K562 (cell line): ENCODE measurements around the gene CDCA7L. TPM values are rescaled to one million over a fixed set of nuclear protein-coding genes. Genes with fewer than 3 reads are reported as not detected.

ENCODE experiments used
- AFF4 ChIP-seq: sonication (generic); formaldehyde crosslinking; IDR thresholded peaks from 2 replicates; pipeline ENCODE4 v1.8.0; 2023; ENCODE audit warnings: mild to moderate bottlenecking, missing genetic modification reagents
- ARID1B ChIP-seq: fragments of 450-650 bp; IDR thresholded peaks from 2 replicates; pipeline ENCODE4 v1.6.1; 2016; ENCODE audit warnings: antibody characterized with exemption, mild to moderate bottlenecking, inconsistent platforms
- CREM ChIP-seq: IDR thresholded peaks from 2 replicates; pipeline ENCODE4 v1.6.1; 2014; ENCODE audit warnings: antibody characterized with exemption, low read depth
- EP400 ChIP-seq: fragments of 450-650 bp; IDR thresholded peaks from 2 replicates; pipeline ENCODE4 v1.6.1; 2017; ENCODE audit warnings: antibody characterized with exemption, mild to moderate bottlenecking, moderate library complexity
- FOXA3 ChIP-seq, 2 experiments: fragments of 450-650 bp in 1 of 2; sonication (generic) in 1 of 2; formaldehyde crosslinking; IDR thresholded peaks in 1 of 2; conservative IDR thresholded peaks in 1 of 2; 2 replicates each; pipeline versions ENCODE4 v1.4.0 to v1.8.0; 2020 to 2022; ENCODE audit warnings: mild to moderate bottlenecking in 2 of 2, missing genetic modification reagents in 1 of 2
- HNRNPLL ChIP-seq: fragments of 200-400 bp; formaldehyde crosslinking; IDR thresholded peaks from 2 replicates; pipeline ENCODE4 v1.6.1; 2017; ENCODE audit warnings: low read length, low read depth, mild to moderate bottlenecking; ENCODE audit not compliant: poor library complexity, severe bottlenecking
- HOXB6 ChIP-seq: fragments of 250-450 bp; sonication (Bioruptor Pico); IDR thresholded peaks from 2 replicates; pipeline ENCODE4 v1.5.1; 2022; ENCODE audit warnings: mild to moderate bottlenecking, borderline replicate concordance
- MAX ChIP-seq: sonication (generic); formaldehyde crosslinking; IDR thresholded peaks from 2 replicates; pipeline ENCODE4 v1.9.0; 2022; ENCODE audit warnings: mild to moderate bottlenecking, missing genetic modification reagents
- SETDB1 ChIP-seq: IDR thresholded peaks from one replicate; pipeline ENCODE4 v1.6.1; 2012; ENCODE audit warnings: low read length, control low read depth, inconsistent platforms
- SRSF3 ChIP-seq: fragments of 200-400 bp; formaldehyde crosslinking; IDR thresholded peaks from 2 replicates; pipeline ENCODE4 v1.6.1; 2016; ENCODE audit warnings: mild to moderate bottlenecking, low read length, moderate library complexity; ENCODE audit not compliant: insufficient read depth
- ZBTB40 ChIP-seq, 2 experiments: fragments of 450-650 bp in 1 of 2; sonication (generic) in 1 of 2; formaldehyde crosslinking in 1 of 2; IDR thresholded peaks; 2 replicates each; pipeline versions ENCODE4 v1.7.1 to v1.9.0; 2016 to 2022; ENCODE audit warnings: inconsistent platforms in 1 of 2, mild to moderate bottlenecking in 1 of 2, missing genetic modification reagents in 1 of 2
- ZKSCAN8 ChIP-seq: fragments of 200-800 bp; sonication (Bioruptor generic); IDR thresholded peaks from 2 replicates; pipeline ENCODE4 v1.6.1; 2016; ENCODE audit warnings: missing genetic modification characterization, missing compliant biosample characterization
- ZNF431 ChIP-seq: sonication (generic); formaldehyde crosslinking; IDR thresholded peaks from 2 replicates; pipeline ENCODE4 v1.8.0; 2022; ENCODE audit warnings: mild to moderate bottlenecking, missing genetic modification reagents
- ZNF780A ChIP-seq: fragments of 250-450 bp; sonication (Bioruptor Pico); IDR thresholded peaks from 2 replicates; pipeline ENCODE4 v1.5.0; 2021; ENCODE audit warnings: mild to moderate bottlenecking
- polyA plus RNA-seq, 8 experiments: library from polyadenylated mRNA; depleted of rRNA in 4 of 8; stranded (reverse) in 5 of 8; unstranded in 3 of 8; fragments of >200 nt; fragmentation: Nextera tagmentation in 2 of 8; fragmentation: Illumina TruSeq in 1 of 8; extraction: Ambion mirVana in 2 of 8; extraction: Trizol in 1 of 8; gene quantifications; 2 replicates each; pipeline versions ENCODE4 v1.2.1 to v1.2.3, GENCODE V29; 2011 to 2014; ENCODE audit warnings: inconsistent platforms in 1 of 8, missing spikeins in 1 of 8
- total RNA-seq, 7 experiments: library from RNA; depleted of rRNA in 6 of 7; stranded (reverse); fragments of >200 nt in 6 of 7; fragmentation: Illumina TruSeq in 2 of 7; extraction: Trizol in 2 of 7; gene quantifications; 2 replicates each; pipeline versions ENCODE4 v1.2.1 to v1.2.3, GENCODE V29; 2011 to 2021; ENCODE audit warnings: low replicate concordance in 1 of 7

CDCA7L gene
- total and polyA plus RNA-seq, 9 of the 15 experiments (the other 6 are each of a cell fraction or from before 2014, with no cell fraction given): 1.9 to 32.4 (median 3.1) TPM

GRCh38 chr7:21948364-21948763, 2.7 kb upstream of the CDCA7L start (continued):
- TF ChIP-seq AFF4 (CRISPR knock-in tag) (no peak), SRSF3 (no peak), ZKSCAN8 (no peak), EP400 (no peak), FOXA3 (CRISPR knock-in tag; conservative IDR thresholded peaks at IDR 0.05 in 1 of 2, IDR thresholded peaks at IDR 0.05 in 1 of 2) (no peak), ZNF431 (CRISPR knock-in tag) (no peak), HOXB6 (CRISPR knock-in tag) (no peak), HNRNPLL (no peak), CREM (no peak), ZNF780A (no peak), ARID1B (peak; percentile 18; the same call in 1 of the 2 replicates), MAX (CRISPR knock-in tag) (no peak), SETDB1 (no peak), ZBTB40 (IDR thresholded peaks at IDR 0.05) (no peak), ZBTB40 (CRISPR knock-in tag; IDR thresholded peaks at IDR 0.05) (no peak)
- TF ChIP-seq, all 486 proteins: peak for 9
